Measurements from ENCODE around the gene COX4I1.

COX4I1 gene

GRCh38 chr16:85799497-85800320 is at the start of gene COX4I1, which contains the start of gene EMC8:
TSS of gene COX4I1 (plus strand) at chr16:85799695. CDS start at chr16:85801206, 1,511 bp downstream.
TSS of gene EMC8 (minus strand) at chr16:85799544. CDS start at chr16:85799295, 249 bp downstream.
- no peak for FAIRE-seq

- FAIRE-seq = no peak
These were observed 49.7 kb upstream of the COX4I1 start for GRCh38 chr16:85749771-85750145.

- no peak for FAIRE-seq
These were observed 49.2 kb upstream of the COX4I1 start for GRCh38 chr16:85750146-85750826.

- no peak for FAIRE-seq
These were observed 48.4 kb upstream of the COX4I1 start, which contains the start of gene C16orf74 for GRCh38 chr16:85750827-85751697. TSS of gene C16orf74 (minus strand) at chr16:85751096. CDS start at chr16:85735217, 15,879 bp downstream.

- no peak for FAIRE-seq
These were observed 47.6 kb upstream of the COX4I1 start for GRCh38 chr16:85751698-85752501.

- no peak for FAIRE-seq
These were observed 46.7 kb upstream of the COX4I1 start for GRCh38 chr16:85752511-85753420.

GRCh38 chr16:85753559-85753958 is 45.9 kb upstream of the COX4I1 start:
- FAIRE-seq = no peak

- no peak for FAIRE-seq
These were observed 45.5 kb upstream of the COX4I1 start for GRCh38 chr16:85753976-85754375.

- FAIRE-seq = no peak
These were observed 45.1 kb upstream of the COX4I1 start for GRCh38 chr16:85754413-85754812.

- FAIRE-seq = no peak
These were observed 43.3 kb upstream of the COX4I1 start for GRCh38 chr16:85755929-85756768.

GRCh38 chr16:85757341-85757822 is 42.1 kb upstream of the COX4I1 start:
- FAIRE-seq = no peak

- FAIRE-seq = no peak
These were observed 40.4 kb upstream of the COX4I1 start for GRCh38 chr16:85759136-85759535.

GRCh38 chr16:85759631-85760419 is 39.7 kb upstream of the COX4I1 start:
- FAIRE-seq = no peak

GRCh38 chr16:85761861-85762260 is 37.6 kb upstream of the COX4I1 start:
- FAIRE-seq = no peak

GRCh38 chr16:85762970-85763369 is 36.5 kb upstream of the COX4I1 start:
- no peak for FAIRE-seq

- no peak for FAIRE-seq
These were observed 35.9 kb upstream of the COX4I1 start for GRCh38 chr16:85763616-85764015.

GRCh38 chr16:85765211-85765610 is 34.3 kb upstream of the COX4I1 start:
- FAIRE-seq = no peak

GRCh38 chr16:85765767-85766166 is 33.7 kb upstream of the COX4I1 start:
- no peak for FAIRE-seq

- no peak for FAIRE-seq
These were observed 32.0 kb upstream of the COX4I1 start for GRCh38 chr16:85767531-85767930.
